Measurements from ENCODE around the gene IFT43.

Gene IFT43

DNA sequence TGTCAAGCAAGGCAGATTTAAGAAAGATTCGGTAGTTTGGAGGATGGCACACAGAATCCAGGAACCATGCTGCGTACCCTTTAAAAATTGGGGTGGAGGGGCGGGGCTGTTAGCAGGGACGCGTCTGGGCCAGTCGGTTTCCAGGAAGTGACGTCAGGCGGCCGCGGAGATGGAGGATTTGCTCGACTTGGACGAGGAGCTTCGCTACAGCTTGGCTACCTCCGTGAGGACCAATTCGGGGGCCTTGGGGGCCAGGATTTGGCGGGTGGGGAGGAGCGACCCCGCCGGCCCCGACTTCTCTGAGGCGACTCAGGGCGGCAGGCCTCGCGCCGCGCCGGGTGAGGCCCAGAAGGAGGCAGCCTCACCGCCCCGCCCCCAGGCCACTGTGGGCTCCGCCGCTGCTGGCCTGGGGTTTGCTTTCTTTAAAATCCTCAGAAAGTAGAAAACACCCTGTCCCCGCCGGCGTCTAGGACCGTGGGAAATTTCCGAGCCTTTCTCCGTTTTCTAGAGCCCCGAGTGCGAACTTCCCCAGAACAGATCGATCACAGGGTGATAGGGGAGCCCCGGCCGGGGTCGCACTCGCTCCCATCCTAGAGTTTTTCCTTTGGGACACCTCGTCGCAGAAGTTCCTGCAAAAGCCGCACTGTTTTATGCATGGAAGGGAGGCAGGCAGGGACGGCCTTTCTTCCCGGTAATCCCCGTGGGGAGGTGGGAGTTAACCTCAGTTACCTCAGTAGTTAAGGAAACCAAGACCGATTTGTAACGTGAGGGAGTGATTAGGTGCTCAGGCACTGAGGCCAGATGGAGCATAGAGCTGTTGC, at the start of gene IFT43:
Gene IFT43 (plus strand): TSS at position 146 of the 821 bp plus-strand sequence. CDS start 24 bp downstream, at position 170.
- peak; percentile 92 for DNase-seq

DNA sequence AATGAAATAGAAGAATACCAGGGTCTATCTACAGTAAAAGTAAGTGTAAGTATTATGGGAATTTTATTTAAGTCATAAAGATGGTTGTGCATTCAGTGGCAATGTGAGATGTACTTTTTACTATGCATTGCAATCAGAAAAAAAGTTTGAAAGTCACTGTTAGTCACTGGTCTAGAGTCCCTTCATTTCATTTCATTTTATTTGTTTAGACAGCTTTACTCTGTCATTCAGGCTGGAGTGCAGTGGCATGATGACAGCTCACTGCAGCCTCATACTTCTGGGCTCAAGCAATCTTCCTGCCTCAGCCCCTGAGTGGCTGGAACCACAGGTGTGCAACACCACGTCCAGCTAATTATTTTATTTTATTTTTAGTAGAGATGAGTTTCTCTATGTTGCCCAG, 46.4 kb upstream of the IFT43 start:
- no peak for DNase-seq

DNA sequence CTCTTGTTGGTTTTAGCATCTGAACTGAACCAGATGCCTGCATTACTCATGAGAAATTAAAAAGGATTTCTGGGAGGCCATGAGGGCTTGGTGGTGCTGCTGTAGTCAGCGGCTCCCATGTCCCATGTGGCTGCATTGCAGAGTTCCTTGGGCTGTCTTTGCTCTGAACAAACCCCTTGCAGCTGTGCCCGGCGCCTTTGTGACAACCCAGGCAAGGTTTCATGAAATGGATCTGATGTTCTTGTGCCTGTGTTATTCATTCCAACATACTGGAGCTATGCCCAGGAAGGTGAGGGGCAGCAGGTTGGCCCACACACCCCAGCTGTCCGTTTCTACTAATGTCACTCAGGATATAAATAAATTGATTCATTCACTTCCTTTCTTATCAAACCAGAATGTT, 44.5 kb upstream of the IFT43 start:
- no peak for DNase-seq

DNA sequence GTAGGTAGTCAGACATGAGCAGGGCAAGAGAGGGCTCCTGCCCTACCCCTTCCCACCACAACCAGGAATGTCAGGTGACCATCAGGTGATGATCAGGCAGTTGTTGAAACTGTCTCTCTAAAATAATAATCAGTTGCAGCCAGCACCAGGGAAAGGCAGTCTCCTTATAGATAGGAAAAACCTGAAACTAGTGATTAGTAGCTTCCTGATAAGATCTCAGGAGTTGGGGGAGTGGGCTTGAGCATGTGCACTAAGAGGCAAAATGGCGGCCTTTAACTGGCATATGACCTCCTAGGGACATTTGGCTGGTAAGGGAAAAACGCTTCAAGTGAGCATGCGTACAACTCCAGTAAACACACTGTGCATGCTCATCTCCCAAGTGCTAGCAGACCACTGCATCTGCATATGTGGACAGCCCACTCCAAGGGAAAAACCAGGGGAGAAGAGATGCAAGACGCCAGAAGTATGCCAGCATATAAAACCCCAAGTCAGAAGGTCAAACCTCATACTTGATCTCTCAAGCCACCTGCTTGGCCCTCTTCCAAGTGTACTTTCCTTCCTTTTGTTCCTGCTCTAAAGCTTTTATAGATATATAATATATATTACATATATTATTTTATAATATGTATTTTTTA, 40.8 kb upstream of the IFT43 start:
- no peak for DNase-seq

DNA sequence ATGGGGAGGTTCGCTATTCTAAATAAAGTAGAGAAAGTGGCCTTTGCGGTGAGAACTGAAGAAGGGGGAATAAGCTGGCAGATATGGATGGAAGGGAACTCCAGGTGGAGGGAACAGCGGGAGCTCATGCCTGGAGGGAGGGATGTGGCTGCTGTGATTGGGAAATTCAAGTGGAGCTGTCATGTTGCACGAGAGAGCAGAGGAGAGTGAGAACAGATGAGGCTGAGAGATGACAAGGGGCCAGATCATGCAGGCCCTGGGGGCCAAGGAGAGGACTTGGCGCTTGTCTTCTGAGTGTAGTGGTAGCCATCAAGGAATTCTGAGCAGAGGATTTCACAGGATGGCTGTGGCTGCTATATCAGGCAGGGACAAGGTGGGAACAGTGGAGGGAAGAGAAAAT, 38.8 kb upstream of the IFT43 start:
- DNase-seq, result no peak

DNA sequence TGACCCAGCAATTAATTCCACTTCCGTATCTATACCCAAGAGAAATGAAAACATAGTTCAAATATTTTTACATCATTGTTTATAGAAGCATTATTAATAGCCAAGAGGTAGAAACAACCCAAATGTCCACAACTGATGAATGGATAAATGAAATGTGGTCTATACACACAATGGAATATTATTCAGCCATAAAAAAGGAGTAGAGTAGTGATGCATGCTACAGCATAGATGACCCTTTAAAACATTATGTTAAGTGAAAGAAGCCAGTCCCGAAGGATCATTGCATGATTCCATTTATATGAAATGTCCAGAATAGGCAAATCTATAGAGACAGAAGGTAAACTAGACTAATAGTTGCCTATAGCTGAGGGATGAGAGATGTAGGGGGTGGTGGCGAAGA, 33.1 kb upstream of the IFT43 start:
- DNase-seq, result no peak

DNA sequence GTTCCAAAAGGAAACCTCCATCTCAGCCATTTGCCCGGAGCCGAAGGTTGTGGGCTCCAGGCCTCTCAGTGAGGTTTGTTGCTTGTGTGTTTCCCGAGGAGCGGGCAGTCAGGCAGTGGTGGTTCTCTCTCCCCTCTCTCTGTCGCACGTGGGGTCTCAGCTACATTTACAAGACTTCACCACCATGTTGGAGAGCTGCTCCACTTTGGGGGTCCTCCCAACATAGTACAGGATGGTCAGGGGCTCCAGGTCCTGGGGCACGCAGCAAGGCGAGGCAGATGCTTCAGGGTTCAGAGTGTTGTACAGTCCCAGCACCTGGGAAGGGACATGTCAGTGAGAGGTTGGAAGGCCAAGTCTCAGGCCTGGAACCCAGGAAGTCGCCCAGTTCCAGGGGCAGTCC, 26.5 kb upstream of the IFT43 start:
- no peak for DNase-seq

DNA sequence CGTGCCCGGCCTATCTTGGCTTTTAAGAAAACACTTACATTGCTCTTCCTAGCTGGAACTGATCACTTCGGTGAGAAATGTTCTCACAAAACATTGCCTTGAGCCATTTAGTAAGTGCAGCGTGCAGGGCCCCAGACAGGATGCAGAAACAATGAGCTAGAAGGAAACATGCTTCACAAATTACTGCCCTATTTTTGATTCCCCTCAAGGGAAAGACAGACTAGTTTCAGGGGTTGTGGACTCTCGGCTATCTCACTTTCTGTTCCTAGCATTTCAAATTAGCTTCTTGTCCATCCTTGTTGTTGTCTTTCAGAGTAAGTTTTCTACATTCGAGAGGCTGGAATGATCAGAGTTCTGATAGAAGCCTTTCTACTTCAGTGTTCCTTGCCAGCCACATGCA, 25.3 kb upstream of the IFT43 start:
- no peak for DNase-seq

DNA sequence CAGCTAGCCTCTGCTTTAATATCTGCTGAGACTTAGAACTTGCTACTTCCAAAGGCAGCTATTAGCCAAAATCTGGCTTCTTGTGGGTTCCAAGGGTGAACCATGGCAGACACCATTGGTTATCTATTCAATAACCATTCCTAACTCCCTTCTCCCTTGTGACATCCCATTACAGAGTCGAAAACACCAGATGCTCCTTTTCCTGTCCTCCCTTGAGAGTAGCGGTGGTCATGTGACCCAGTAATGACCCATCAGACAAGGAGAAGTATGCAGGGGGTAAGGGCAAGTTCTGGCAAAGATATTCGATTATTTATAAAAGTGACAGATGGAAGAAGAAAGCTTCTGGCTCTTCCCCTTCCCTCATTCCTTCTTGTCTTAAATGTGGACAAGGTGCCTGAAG, 23.9 kb upstream of the IFT43 start:
- no peak for DNase-seq

DNA sequence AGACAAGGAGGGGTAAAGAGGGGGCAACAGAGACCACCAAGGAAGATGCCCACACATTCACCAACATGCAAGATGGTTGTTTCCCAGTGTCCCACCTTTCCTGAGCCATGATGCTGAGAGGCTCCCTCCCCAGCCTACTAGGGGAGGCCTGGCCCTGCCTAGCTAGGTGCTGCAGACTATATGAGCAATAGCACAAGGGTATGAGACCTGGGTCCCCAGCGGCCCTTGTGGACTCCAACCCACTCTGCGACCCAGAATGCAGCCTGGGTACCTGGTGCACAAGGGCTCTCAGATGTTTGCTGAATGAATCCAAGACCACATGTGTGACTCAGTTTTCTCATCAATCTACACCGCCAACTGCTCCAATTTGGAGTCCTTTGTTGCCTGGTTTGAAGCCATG, 17.7 kb upstream of the IFT43 start:
- DNase-seq, result no peak

DNA sequence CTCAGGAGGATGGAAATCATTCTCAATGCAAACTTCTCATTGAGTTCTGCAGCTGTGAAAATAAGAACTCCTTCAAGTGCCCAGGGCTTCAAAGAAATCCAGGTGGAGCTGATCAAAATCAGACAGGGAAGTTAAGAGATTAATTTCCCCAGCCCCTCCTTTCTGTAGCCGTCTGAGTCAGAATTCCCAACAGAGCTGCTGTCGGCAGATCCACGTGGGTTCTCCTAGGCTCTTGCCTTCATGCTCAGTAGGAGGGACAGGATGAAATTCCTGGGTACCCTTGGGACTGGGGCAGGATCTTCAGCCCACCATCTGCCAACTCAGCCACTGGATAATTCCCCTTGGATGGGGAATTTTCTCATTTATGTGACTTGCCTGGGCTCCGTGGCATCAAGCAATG, 17.1 kb upstream of the IFT43 start:
- DNase-seq, result no peak

DNA sequence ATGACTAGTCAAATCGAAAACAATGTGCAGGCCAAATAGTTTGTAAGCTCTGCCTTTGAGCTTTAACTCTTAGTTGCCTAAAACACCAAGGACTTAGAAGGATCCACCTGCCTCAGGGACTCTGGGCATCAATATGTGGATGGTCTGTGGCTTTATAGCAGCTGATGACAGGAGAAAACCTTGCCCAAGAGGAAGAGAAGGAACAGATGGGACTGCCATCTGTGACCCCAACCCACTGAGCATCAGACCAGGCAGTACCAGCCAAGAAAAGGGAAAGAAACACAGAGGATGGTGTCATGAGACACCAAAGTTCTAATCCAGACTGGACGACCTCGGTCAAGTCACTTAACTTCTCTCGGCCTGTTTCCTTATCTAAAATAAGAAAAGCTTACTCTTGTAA, 16.4 kb upstream of the IFT43 start:
- no peak for DNase-seq

DNA sequence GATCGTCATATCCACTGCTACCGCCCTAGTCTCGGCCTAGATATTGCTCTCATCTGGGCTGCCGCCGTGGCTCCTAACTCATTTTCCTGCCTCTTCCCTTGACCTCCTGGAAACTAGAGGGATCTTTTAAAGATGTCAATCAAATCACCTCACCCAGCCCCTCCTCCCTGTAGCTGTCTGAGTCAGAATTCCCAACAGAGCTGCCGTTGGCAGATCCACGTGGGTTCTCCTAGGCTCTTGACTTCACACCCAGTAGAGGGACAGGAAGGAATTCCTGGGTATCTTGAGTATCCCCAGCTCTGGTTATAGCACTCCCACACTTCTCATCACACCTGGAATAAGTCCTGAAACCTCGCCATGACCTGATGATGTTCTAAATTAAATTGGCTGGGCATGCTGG, 15.7 kb upstream of the IFT43 start:
- no peak for DNase-seq

DNA sequence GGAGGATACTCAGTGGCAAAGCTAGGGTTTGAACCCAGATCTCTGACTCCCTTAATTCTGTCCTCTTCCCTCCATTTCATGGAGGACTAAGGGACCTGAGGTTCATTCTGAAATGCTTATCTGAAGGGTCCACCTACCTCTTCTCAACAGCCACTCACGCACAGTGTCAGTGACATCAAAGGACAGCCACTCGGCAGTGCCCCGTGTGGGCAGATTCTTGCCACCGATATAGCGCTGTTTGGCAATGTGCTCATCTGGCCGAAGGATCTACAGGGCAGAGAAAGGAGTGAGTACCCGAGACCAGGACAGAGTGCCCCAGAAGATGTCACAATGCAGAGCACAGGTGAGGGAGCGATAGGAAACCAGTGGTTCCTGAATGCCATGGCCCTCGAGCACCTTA, 14.6 kb upstream of the IFT43 start:
- DNase-seq, result no peak

DNA sequence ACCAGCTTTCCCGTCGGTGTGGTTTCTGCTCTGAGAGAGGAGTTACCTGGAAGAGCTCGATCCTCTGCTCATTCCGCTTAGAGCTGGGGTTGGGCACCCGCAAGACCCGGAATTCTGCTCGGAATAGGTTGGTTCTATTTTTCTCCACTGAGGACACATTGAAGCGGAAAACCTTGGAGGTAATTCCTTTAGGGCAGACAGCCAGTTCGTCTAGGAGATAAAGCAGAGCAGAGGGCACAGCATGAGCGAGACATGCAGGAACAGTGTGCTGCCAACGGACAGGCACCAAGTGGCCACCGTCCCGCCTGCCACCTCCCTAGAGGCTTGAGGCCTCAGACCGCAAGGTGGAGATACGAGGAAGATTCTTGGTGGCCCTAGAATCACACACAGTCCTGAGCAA, 14.1 kb upstream of the IFT43 start:
- DNase-seq, result no peak

DNA sequence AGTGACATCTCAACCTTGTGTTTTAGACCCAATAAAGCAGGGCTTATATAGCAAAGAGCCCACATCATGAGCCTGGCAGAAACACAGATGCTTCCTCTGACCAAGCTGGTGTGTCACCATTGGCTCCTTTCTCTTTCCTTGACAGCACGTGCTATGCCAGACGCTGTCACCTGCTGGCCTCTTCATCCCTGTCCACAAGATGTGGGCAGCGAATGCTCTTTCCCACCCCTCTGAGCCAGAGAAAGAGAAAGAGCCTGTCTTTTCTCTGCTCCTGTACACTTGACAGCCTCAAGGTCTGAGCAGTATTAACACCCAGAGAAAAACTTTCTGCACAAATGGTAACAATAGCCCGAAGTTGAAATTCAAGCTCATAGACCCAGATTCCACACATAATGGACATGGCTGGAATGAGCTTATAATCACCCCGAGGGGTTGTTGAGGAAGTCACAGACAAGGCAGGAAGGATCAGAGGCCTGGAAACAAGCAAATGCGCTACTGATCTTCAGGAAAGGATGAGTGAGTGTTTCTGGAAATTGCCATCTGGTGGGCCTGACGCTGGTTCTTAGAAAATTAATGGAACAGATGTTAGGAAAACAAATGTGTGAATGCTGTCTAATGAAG, 12.7 kb upstream of the IFT43 start:
- no peak for DNase-seq

DNA sequence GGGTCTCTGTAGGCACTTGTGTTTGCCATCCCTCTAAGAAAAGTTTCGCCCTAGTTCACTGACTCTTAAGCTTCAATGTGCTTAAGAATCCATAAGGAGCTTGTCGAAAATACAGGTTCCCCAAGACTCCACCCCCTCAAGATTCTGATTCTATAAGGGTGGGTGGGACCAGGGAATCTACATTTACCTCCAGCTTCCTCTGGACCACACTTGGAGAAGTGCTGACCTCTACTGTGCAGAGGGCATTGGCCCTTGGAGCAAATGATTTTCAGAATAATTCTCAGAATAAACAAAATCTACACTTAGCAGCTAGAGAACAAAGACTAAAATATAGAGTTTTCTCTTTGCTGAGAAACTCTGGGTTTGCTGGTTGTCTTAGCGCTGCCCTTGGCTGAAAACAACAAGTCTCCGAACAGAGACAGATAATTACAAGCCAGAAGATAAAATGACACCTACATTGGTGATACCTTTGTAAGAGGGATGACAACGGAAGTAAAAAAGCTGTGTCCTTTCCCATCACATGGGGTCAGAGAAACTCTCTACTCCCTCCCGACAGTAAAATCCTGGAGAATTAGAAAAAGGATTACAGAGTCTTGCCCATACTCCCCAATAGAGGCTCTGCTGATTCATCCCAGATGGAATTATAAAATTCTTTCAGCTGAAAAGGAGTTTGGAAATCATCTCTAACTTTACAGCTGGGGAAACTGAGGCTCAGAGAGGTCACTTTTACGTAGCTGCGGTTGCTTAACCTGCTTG, 8.6 kb upstream of the IFT43 start:
- DNase-seq, result no peak

DNA sequence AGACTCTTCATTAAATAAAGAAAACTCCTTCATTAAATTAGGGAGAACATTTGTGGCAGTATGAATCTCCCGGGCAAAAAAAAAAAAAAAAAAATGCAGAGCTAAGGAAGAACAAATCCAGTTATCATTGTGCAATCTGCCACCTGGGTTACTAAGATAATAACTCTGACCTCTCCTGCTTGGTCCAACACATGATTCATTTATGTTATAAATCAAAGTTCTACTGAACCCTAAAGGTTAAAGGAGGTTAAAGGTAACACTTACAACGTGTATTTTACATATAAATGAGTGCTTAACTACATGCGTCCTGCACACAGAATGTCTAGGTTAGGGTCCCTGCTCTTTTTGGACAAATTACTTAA, 8.0 kb upstream of the IFT43 start:
- no peak for DNase-seq

DNA sequence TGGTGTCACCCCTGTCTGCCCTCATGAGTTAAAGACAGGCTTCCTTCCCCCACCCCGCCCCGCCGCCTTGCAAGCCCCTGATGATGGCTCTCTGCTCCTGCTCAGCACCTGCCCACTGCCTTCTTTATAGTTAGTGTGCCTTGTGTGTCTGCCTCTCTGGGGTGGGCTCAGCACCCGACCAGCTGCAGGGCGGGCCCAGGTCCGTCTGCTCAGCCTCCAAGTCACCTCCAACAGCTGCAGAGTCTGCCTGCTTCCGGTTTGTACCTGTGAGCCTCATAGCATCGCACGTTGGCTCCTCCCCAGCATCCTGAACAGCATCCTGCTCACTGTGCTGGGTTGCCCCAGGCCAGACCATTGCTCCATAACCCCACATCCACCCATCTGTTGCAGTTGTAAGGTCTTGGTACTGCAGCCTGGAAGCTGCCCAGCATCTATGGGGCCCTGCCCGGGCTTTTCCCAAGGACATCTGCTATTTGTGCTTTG, 7.3 kb upstream of the IFT43 start:
- no peak for DNase-seq

DNA sequence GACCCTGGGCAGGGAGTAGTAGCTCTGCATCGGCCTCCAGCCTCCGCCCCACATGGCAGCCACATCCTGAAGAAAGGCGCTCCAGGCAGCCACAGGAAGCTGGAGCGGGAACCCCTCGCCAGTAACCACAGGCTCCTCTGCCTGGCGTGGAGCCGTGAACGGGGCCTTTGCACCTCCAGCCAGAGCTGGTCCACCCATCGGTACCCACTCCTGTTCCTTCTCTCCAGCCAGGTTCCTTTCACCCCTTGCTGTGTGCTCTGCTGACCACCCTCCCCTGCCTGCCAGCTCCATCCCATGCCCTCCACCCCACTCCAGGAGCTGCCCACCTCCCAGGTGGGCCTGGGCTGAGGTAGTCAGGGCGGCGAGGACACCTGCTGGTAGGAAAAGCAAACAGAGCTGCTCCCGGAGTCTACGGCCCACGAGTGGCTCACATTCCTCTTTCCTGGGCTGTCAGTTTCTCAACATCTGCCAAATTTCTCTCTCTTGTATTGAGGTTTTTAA, 6.4 kb upstream of the IFT43 start:
- peak; percentile 13 for DNase-seq

DNA sequence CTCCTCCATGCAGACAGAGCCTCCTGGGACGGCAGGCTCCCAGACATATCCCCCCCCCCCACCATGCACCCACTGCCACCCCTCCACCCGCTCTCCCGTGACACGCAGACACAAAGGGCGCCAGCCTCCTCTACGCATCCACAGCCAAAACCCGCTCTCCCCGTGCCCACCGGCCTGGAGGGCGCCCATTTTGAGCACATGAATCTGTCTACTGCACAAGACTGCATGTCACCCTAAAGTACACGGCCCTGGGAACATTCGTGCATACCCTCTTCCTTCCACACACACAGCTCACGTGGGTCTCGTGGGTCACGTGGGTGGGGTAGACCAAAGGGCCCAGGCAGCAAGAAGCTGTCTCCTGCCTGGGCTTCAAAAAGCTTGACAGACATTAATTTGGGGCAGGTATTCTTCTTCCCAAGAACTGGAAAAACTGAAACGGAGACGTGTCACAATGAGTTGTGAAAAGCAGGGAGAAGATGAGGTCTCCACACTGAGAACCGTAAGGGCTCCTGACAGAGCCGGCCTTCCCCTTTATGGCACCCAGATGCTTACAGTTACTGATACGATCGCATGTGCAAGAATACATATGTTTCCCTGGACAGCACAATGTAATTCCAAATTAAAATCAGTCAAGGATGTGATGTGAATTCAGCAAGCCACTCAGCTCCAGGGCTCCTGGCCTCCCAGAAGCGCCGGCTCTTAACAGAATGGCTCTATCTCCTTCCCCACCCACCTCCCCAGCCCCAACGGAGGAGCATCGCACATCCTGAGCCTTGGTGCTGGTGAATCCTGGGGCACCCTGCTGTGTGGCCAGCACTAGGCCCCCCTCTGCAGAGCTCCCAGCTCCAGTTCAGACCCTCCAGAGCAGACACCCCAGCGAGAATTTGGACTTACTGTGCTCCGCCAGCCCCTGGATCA, 5.7 kb upstream of the IFT43 start:
- no peak for DNase-seq

DNA sequence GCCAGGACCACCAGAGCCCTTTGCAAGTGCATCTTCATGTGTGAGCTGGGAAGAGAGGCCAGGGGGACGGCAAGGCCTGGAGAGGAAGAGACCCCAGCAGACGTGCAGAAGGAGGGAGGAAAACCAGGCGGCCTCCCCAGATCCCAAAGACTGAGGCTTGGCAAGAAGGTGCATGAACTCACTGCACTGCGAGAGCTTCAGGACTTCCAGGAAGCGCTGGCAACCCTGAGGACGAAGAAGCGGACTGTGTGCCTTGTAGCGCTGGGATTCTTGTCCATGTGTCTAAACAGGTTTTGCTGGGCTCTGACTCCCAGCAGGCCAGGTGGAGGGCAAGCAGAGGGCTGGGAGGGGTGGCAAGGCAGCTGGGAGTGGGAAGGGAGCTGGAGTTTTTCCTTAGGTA, 4.7 kb upstream of the IFT43 start:
- no peak for DNase-seq
